SU-DHL-6 (cell line): ENCODE results near the gene CTSH.

Source experiments
- H2AFZ ChIP-seq: fragments of 200-600 bp; sonication (generic); 2 replicates; pipeline ENCODE4 v1.6.1; 2014; ENCODE audit warnings: low read depth, mild to moderate bottlenecking, moderate library complexity, mixed read lengths, antibody characterized with exemption, low read length; ENCODE audit not compliant: severe bottlenecking
- H3F3A ChIP-seq: fragments of 200-600 bp; shearing (Covaris generic); 2 replicates; pipeline ENCODE4 v1.6.0; 2016; ENCODE audit warnings: antibody characterized with exemption, mild to moderate bottlenecking; ENCODE audit not compliant: insufficient read depth
- H3K27ac ChIP-seq: fragments of 200-600 bp; sonication (generic); 2 replicates; pipeline ENCODE4 v1.5.1; 2016; ENCODE audit warnings: low read depth, mild to moderate bottlenecking, low read length, moderate library complexity, mixed read lengths
- H3K27me3 ChIP-seq: fragments of 200-600 bp; sonication (generic), shearing (Covaris generic); 2 replicates; pipeline ENCODE4 v1.6.0; 2014; ENCODE audit warnings: mild to moderate bottlenecking, low read length
- H3K36me3 ChIP-seq: fragments of 200-600 bp; sonication (generic); 2 replicates; pipeline ENCODE4 v1.6.1; 2014; ENCODE audit warnings: mild to moderate bottlenecking, low read length, mixed read lengths
- H3K4me2 ChIP-seq: fragments of 300-600, 200-600 bp; shearing (Covaris generic), sonication (generic); 2 replicates; pipeline ENCODE4 v1.6.0; 2014; ENCODE audit warnings: low read length, low read depth, mild to moderate bottlenecking; ENCODE audit not compliant: poor library complexity, severe bottlenecking
- H3K4me3 ChIP-seq: fragments of 200-600 bp; sonication (generic); 2 replicates; pipeline ENCODE4 v1.5.1; 2014; ENCODE audit warnings: antibody characterized with exemption, low read length, mild to moderate bottlenecking, mixed read lengths; ENCODE audit not compliant: insufficient read depth, poor library complexity, severe bottlenecking
- H3K79me2 ChIP-seq: fragments of 200-600 bp; sonication (generic); 2 replicates; pipeline ENCODE4 v1.6.1; 2014; ENCODE audit warnings: mild to moderate bottlenecking, low read length, moderate library complexity; ENCODE audit not compliant: insufficient read depth
- H3K9ac ChIP-seq: fragments of 200-600 bp; sonication (generic); 2 replicates; pipeline ENCODE4 v1.7.0; 2014; ENCODE audit warnings: mild to moderate bottlenecking, low read length
- H3K9me2 ChIP-seq: fragments of 200-600 bp; sonication (generic); replicated peaks from 2 replicates; pipeline ENCODE4 v1.6.1; 2014; ENCODE audit warnings: low read length; ENCODE audit not compliant: insufficient read depth
- H3K9me3 ChIP-seq: fragments of 200-600 bp; sonication (generic); 2 replicates; pipeline ENCODE4 v1.6.1; 2014; ENCODE audit warnings: low read length, mixed read lengths; ENCODE audit not compliant: insufficient read depth
- H4K20me1 ChIP-seq: fragments of 200-600 bp; sonication (generic); 2 replicates; pipeline ENCODE4 v1.6.1; 2014; ENCODE audit warnings: low read depth, mild to moderate bottlenecking, antibody characterized with exemption, low read length, moderate library complexity, mixed read lengths
- CTCF ChIP-seq: fragments of 200-600 bp; sonication (generic); IDR thresholded peaks from one replicate; pipeline ENCODE4 v1.5.1; 2017; ENCODE audit warnings: antibody characterized with exemption, mild to moderate bottlenecking, low read length, moderate library complexity; ENCODE audit not compliant: insufficient read depth, poor library complexity, severe bottlenecking
- EZH2phosphoT487 ChIP-seq: fragments of 200-600 bp; sonication (generic), shearing (Covaris generic); conservative IDR thresholded peaks from 2 replicates; pipeline ENCODE4 v1.6.1; 2018; ENCODE audit warnings: mild to moderate bottlenecking, antibody characterized with exemption, low read length, moderate library complexity, mixed read lengths

Gene CTSH

GRCh38 chr15:78915341-78916087 lies 29.3 kb downstream of the CTSH start:
- H3K4me3 ChIP-seq: no peak overlapping the region
- H3K27ac ChIP-seq: no peak overlapping the region
- H3K9me2 ChIP-seq: no peaks in the 10 kb centered on the region
- 0 out of 2 replicates have a peak, but pooled peaks cover 4% of the 10 kb centered on the region for H3K79me2 ChIP-seq
- no peaks in the 10 kb centered on the region for H3K9me3 ChIP-seq
- H2AFZ ChIP-seq: no peak overlapping the region
- no peaks in the 10 kb centered on the region for H3F3A ChIP-seq
- H3K4me2 ChIP-seq: no peak overlapping the region
- TF ChIP-seq EZH2phosphoT487: no peak
- no peak for TF ChIP-seq CTCF
- H4K20me1 ChIP-seq: no peaks in the 10 kb centered on the region
- peaks cover 13% of the 10 kb centered on the region for H3K36me3 ChIP-seq
- H3K27me3 ChIP-seq: no peaks in the 10 kb centered on the region
- no peak overlapping the region for H3K9ac ChIP-seq

GRCh38 chr15:78914027-78914764 lies 30.6 kb downstream of the CTSH start:
- H4K20me1 ChIP-seq: no peaks in the 10 kb centered on the region

DNA sequence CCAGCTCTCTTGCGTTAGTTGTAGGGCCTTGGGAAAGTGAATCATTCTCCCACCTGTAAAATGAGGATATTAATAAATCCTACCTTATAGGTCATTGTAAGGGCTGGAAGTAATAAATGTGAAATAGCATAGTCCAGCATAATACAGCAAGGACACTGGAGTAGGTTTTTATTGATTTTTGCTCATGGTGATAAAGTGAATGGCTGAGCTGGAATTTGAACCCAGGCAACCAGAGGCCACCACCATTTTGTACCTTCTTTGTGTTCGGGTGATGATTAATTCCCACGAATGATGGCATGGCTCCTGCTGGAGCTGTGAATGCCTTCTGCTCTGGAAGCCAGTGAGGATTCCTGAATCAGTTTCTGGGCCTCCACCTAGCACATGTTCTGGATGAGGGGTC lies 31.8 kb downstream of the CTSH start:
- Histone ChIP-seq H3K9ac (no peak overlapping the region), H2AFZ (no peak overlapping the region), H3F3A (peaks cover 12% of the 10 kb centered on the region; the same call in 1 of the 2 replicates), H3K4me3 (no peak overlapping the region), H4K20me1 (no peaks in the 10 kb centered on the region), H3K4me2 (no peak overlapping the region), H3K27ac (no peak overlapping the region), H3K9me3 (no peaks in the 10 kb centered on the region), H3K27me3 (no peaks in the 10 kb centered on the region), H3K36me3 (peaks cover 10% of the 10 kb centered on the region), H3K79me2 (0 out of 2 replicates have a peak, but pooled peaks cover 5% of the 10 kb centered on the region), H3K9me2 (no peaks in the 10 kb centered on the region)
- TF ChIP-seq CTCF: no peak
- no peak for TF ChIP-seq EZH2phosphoT487

More at GRCh38 chr15:78914027-78914764, 30.6 kb downstream of the CTSH start:
- Histone ChIP-seq H3K4me2 (no peak overlapping the region), H3F3A (peaks cover 2% of the 10 kb centered on the region; the same call in 1 of the 2 replicates), H2AFZ (no peak overlapping the region), H3K4me3 (no peak overlapping the region), H3K27me3 (no peaks in the 10 kb centered on the region), H3K79me2 (0 out of 2 replicates have a peak, but pooled peaks cover 5% of the 10 kb centered on the region), H3K9ac (no peak overlapping the region), H3K36me3 (peaks cover 10% of the 10 kb centered on the region), H3K9me3 (no peaks in the 10 kb centered on the region), H3K9me2 (no peaks in the 10 kb centered on the region), H3K27ac (no peak overlapping the region)
- no peak for TF ChIP-seq CTCF
- no peak for TF ChIP-seq EZH2phosphoT487
